Lung (tissue), 12 donors: ENCODE data around the gene PPP6C. TPM values are rescaled to one million over a fixed set of nuclear protein-coding genes. Genes with fewer than 3 reads are reported as not detected.
"Not testable (repeated sequence)": the region's sequence is repeated elsewhere in the genome, so short reads cannot be mapped to it uniquely, and the experiment has no call there.

Experiments
- ATAC-seq: fragments of 200-7000 bp; cut with Tn5 transposase; one replicate; pipeline ENCODE4 v1.9.1; 2020; ENCODE audit warnings: moderate number of reproducible peaks; ENCODE audit not compliant: insufficient read depth, low FRiP score
- DNase-seq, 3 donors: peaks; one replicate each; pipeline ENCODE4 v3.0.0-alpha.2; 2013 to 2017
- H3K27ac ChIP-seq, 2 donors: one replicate each; pipeline ENCODE4 v1.5.1; 2013; ENCODE audit warnings: mild to moderate bottlenecking in 2 of 2, moderate library complexity in 2 of 2, control low read depth in 1 of 2, inconsistent platforms in 1 of 2, low read depth in 1 of 2, low read length in 1 of 2
- H3K27me3 ChIP-seq, 3 donors: one replicate each; pipeline ENCODE4 v1.5.1; 2013; ENCODE audit warnings: low read length in 2 of 3; ENCODE audit not compliant: control insufficient read depth in 3 of 3, insufficient read depth in 3 of 3
- H3K36me3 ChIP-seq, 4 donors: one replicate each; pipeline ENCODE4 v1.5.1; 2013; ENCODE audit warnings: low read length in 4 of 4, mild to moderate bottlenecking in 1 of 4, moderate library complexity in 1 of 4; ENCODE audit not compliant: control insufficient read depth in 4 of 4, insufficient read depth in 4 of 4
- H3K4me1 ChIP-seq, 5 donors: one replicate each; pipeline ENCODE4 v1.5.1; 2013; ENCODE audit warnings: low read length in 5 of 5, mild to moderate bottlenecking in 2 of 5, moderate library complexity in 1 of 5; ENCODE audit not compliant: control insufficient read depth in 5 of 5, insufficient read depth in 5 of 5
- H3K4me3 ChIP-seq: one replicate; pipeline ENCODE4 v1.5.1; 2013; ENCODE audit warnings: mild to moderate bottlenecking, control low read depth, moderate library complexity
- H3K9ac ChIP-seq, 2 donors: one replicate each; pipeline ENCODE4 v1.5.1; 2013; ENCODE audit warnings: low read length in 2 of 2, control low read depth in 1 of 2; ENCODE audit not compliant: insufficient read depth in 1 of 2
- H3K9me3 ChIP-seq, 4 donors: one replicate each; pipeline ENCODE4 v1.5.1; 2013; ENCODE audit warnings: low read length in 3 of 4, mild to moderate bottlenecking in 1 of 4, moderate library complexity in 1 of 4; ENCODE audit not compliant: control insufficient read depth in 4 of 4, insufficient read depth in 3 of 4
- CTCF ChIP-seq: IDR thresholded peaks from 2 replicates; pipeline ENCODE4 v1.5.1; 2012; ENCODE audit warnings: mild to moderate bottlenecking; ENCODE audit errors: control extremely low read depth, extremely low read depth
- WGBS, 2 donors: extraction: QIAGEN DNeasy Blood & Tissue Kit; methylation state at CpG; one replicate each; pipeline ENCODE4 v1.1.7; 2013; 5-methylcytosine and 5-hydroxymethylcytosine counted together
- polyA plus RNA-seq, 2 donors: library from polyadenylated mRNA; stranded (reverse); fragments of 200-250 nt; gene quantifications; one replicate each; pipeline ENCODE4 v1.2.1, GENCODE V29; 2013
- total RNA-seq, 2 donors: library from RNA; depleted of rRNA in 1 of 2; stranded (reverse); fragments of >200 nt in 1 of 2; gene quantifications; one replicate each; pipeline ENCODE4 v1.2.1, GENCODE V29; 2014 to 2021
- donor health status: control.
- donor health status: control.
- donor health status: Bipolar disorder and iron deficiency.
- donor health status: healthy.
- donor health status: DM: yes; HTN: yes; CAD: no.

Gene PPP6C
- total and polyA plus RNA-seq, 4 donors, result 20.8 to 37.0 (median 25.4) TPM

GRCh38 chr9:125169895-125170294 lies 19.7 kb downstream of the PPP6C start:
- peaks cover 4 to 6% (median 5%) of the 10 kb centered on the region in 5 donors for H3K4me1 ChIP-seq
- H3K27me3 ChIP-seq, result no peaks in the 10 kb centered on the region
- H3K9me3 ChIP-seq, result no peaks in the 10 kb centered on the region
- H3K4me3 ChIP-seq, result no peak overlapping the region
- no peak for ATAC-seq
- TF ChIP-seq CTCF, result no peak
- no peak overlapping the region for H3K27ac ChIP-seq
- no peak overlapping the region for H3K9ac ChIP-seq
- peaks cover 3 to 9% (median 8%) of the 10 kb centered on the region in 4 donors for H3K36me3 ChIP-seq
- DNase-seq, result no peak

GRCh38 chr9:125166762-125167161 lies 22.8 kb downstream of the PPP6C start:
- 75 to 83% methylated on average over 2 of the region's 2 CpGs for WGBS, 2 donors
- Histone ChIP-seq H3K9me3 (no peaks in the 10 kb centered on the region), H3K4me1 (no peaks in the 10 kb centered on the region), H3K9ac (no peak overlapping the region), H3K27me3 (no peaks in the 10 kb centered on the region), H3K36me3 (peaks cover 2 to 8% (median 7%) of the 10 kb centered on the region in 4 donors), H3K4me3 (no peak overlapping the region), H3K27ac (no peak overlapping the region)
- ATAC-seq (no peak), DNase-seq (no peak)
- TF ChIP-seq CTCF, result no peak

- H3K27ac ChIP-seq, H3K9ac ChIP-seq, H3K9me3 ChIP-seq, DNase-seq, H3K4me3 ChIP-seq, H3K36me3 ChIP-seq, H3K27me3 ChIP-seq, H3K4me1 ChIP-seq, ATAC-seq: not testable (repeated sequence)
- WGBS, 2 donors, result 95 to 99% methylated on average over 6 of the region's 6 CpGs
Measured at GRCh38 chr9:125162891-125163290, 26.7 kb downstream of the PPP6C start.

GRCh38 chr9:125161284-125161918 lies 28.2 kb downstream of the PPP6C start:
- no peak overlapping the region for H3K9ac ChIP-seq
- peaks cover 0 to 7% (median 0%) of the 10 kb centered on the region in 5 donors for H3K4me1 ChIP-seq
- ATAC-seq, result no peak
- WGBS, 2 donors, result 61 to 66% methylated on average over 3 of the region's 3 CpGs
- TF ChIP-seq CTCF, result no peak
- H3K9me3 ChIP-seq, result no peaks in the 10 kb centered on the region
- DNase-seq, result peak in 1 of 3 donors; percentile 21
- H3K36me3 ChIP-seq, result peaks cover 0 to 3% (median under 1%) of the 10 kb centered on the region in 4 donors
- H3K27me3 ChIP-seq, result no peaks in the 10 kb centered on the region
- peak overlapping the region in 1 of 2 donors; percentile 22 for H3K27ac ChIP-seq
- no peak overlapping the region for H3K4me3 ChIP-seq
